GM12874 (cell line): ENCODE measurements around the gene DTYMK.

ENCODE experiments used
- CTCF ChIP-seq: IDR thresholded peaks from 2 replicates; pipeline ENCODE4 v1.5.1; 2011; ENCODE audit warnings: low read depth, mild to moderate bottlenecking, control low read depth, low read length, moderate library complexity; ENCODE audit not compliant: insufficient read depth

Gene DTYMK

GRCh38 chr2:241722896-241723454, 36.4 kb upstream of the DTYMK start:
- no peak for TF ChIP-seq CTCF

- no peak for TF ChIP-seq CTCF
Measured at GRCh38 chr2:241721852-241722251, 35.2 kb upstream of the DTYMK start.

- TF ChIP-seq CTCF, result no peak
Measured at GRCh38 chr2:241720560-241720959, 33.9 kb upstream of the DTYMK start.

GRCh38 chr2:241720099-241720498, 33.5 kb upstream of the DTYMK start:
- no peak for TF ChIP-seq CTCF

- TF ChIP-seq CTCF, result no peak
Measured at GRCh38 chr2:241719093-241719492, 32.5 kb upstream of the DTYMK start.

GRCh38 chr2:241708879-241709278, 22.3 kb upstream of the DTYMK start:
- TF ChIP-seq CTCF, result no peak

- no peak for TF ChIP-seq CTCF
Measured at GRCh38 chr2:241706537-241706936, 19.9 kb upstream of the DTYMK start.

- no peak for TF ChIP-seq CTCF
Measured at GRCh38 chr2:241703032-241703604, 16.5 kb upstream of the DTYMK start.
